Femur (tissue), 1 donor: Measurements from ENCODE around the gene ASTN2.

Experiments
- DNase-seq: peaks from one replicate; pipeline ENCODE4 v3.0.0-alpha.2; 2017

Gene ASTN2

GRCh38 chr9:116689486-116690032, 725.3 kb downstream of the ASTN2 start:
- DNase-seq, result no peak

- no peak for DNase-seq
Observed at GRCh38 chr9:116688806-116689485, 725.9 kb downstream of the ASTN2 start.

- DNase-seq, result no peak
Observed at GRCh38 chr9:116687754-116688135, 727.1 kb downstream of the ASTN2 start.

- peak; percentile 96 for DNase-seq
Observed at GRCh38 chr9:116687074-116687753, 727.6 kb downstream of the ASTN2 start, which contains the start of gene TRIM32. TSS of gene TRIM32 (plus strand) at chr9:116687305. CDS start at chr9:116697743, 10,438 bp downstream.

- DNase-seq, result peak; percentile 27
Observed at GRCh38 chr9:116686693-116687073, 728.2 kb downstream of the ASTN2 start.

- DNase-seq, result no peak
Observed at GRCh38 chr9:116686135-116686534, 728.7 kb downstream of the ASTN2 start.

GRCh38 chr9:116685166-116685565, 729.7 kb downstream of the ASTN2 start:
- no peak for DNase-seq

GRCh38 chr9:116683535-116683934, 731.3 kb downstream of the ASTN2 start:
- no peak for DNase-seq

- no peak for DNase-seq
Observed at GRCh38 chr9:116674210-116674980, 740.5 kb downstream of the ASTN2 start.

- no peak for DNase-seq
Observed at GRCh38 chr9:116673375-116673774, 741.5 kb downstream of the ASTN2 start.

- no peak for DNase-seq
Observed at GRCh38 chr9:116671605-116672004, 743.3 kb downstream of the ASTN2 start.

GRCh38 chr9:116668970-116669695, 745.7 kb downstream of the ASTN2 start:
- no peak for DNase-seq

GRCh38 chr9:116663581-116663980, 751.3 kb downstream of the ASTN2 start:
- DNase-seq, result no peak

- no peak for DNase-seq
Observed at GRCh38 chr9:116662646-116663310, 752.1 kb downstream of the ASTN2 start.

- DNase-seq, result peak; percentile 24
Observed at GRCh38 chr9:116661037-116661954, 753.6 kb downstream of the ASTN2 start.

- no peak for DNase-seq
Observed at GRCh38 chr9:116658265-116658664, 756.6 kb downstream of the ASTN2 start.

GRCh38 chr9:116656977-116657376, 757.9 kb downstream of the ASTN2 start:
- DNase-seq, result no peak

GRCh38 chr9:116656501-116656971, 758.3 kb downstream of the ASTN2 start:
- DNase-seq, result no peak

GRCh38 chr9:116654059-116654355, 760.9 kb downstream of the ASTN2 start:
- DNase-seq, result no peak

- no peak for DNase-seq
Observed at GRCh38 chr9:116653348-116654058, 761.4 kb downstream of the ASTN2 start.

- no peak for DNase-seq
Observed at GRCh38 chr9:116647515-116647809, 767.4 kb downstream of the ASTN2 start.
